DOHH2 (cell line): ENCODE measurements around the gene RSAD2.
A peak's percentile ranks its signal among the peaks of the same experiment; 100 is the strongest.

ENCODE experiments used
- H3F3A ChIP-seq: fragments of 200-600 bp; sonication (generic), shearing (Covaris generic); 2 replicates; pipeline ENCODE4 v1.6.0; 2016; ENCODE audit warnings: antibody characterized with exemption, mild to moderate bottlenecking; ENCODE audit not compliant: control insufficient read depth, insufficient read depth
- H3K27ac ChIP-seq: fragments of 200-600 bp; sonication (generic); 2 replicates; pipeline ENCODE4 v1.5.1; 2014; ENCODE audit warnings: low read depth, mild to moderate bottlenecking, low read length, moderate library complexity
- H3K27me3 ChIP-seq: fragments of 200-600 bp; sonication (generic); 2 replicates; pipeline ENCODE4 v1.6.1; 2014; ENCODE audit warnings: mild to moderate bottlenecking, low read length, mixed read lengths; ENCODE audit not compliant: control insufficient read depth
- H3K36me3 ChIP-seq: fragments of 200-600 bp; sonication (generic); 2 replicates; pipeline ENCODE4 v1.6.1; 2014; ENCODE audit warnings: mild to moderate bottlenecking, low read length, moderate library complexity, mixed read lengths; ENCODE audit not compliant: control insufficient read depth
- H3K4me1 ChIP-seq: fragments of 200-600 bp; sonication (generic); 2 replicates; pipeline ENCODE4 v1.6.1; 2014; ENCODE audit warnings: mild to moderate bottlenecking, low read length, mixed read lengths; ENCODE audit not compliant: control insufficient read depth
- H3K4me2 ChIP-seq: fragments of 200-600 bp; sonication (generic); 2 replicates; pipeline ENCODE4 v1.6.0; 2014; ENCODE audit warnings: mild to moderate bottlenecking, low read length, moderate library complexity
- H3K4me3 ChIP-seq: fragments of 200-600 bp; sonication (generic); 2 replicates; pipeline ENCODE4 v1.5.1; 2014; ENCODE audit warnings: mild to moderate bottlenecking, low read length, mixed read lengths
- H3K79me2 ChIP-seq: fragments of 200-600 bp; sonication (generic); 2 replicates; pipeline ENCODE4 v1.6.1; 2014; ENCODE audit warnings: mild to moderate bottlenecking, low read length, mixed read lengths; ENCODE audit not compliant: control insufficient read depth
- H3K9me2 ChIP-seq: fragments of 200-600 bp; sonication (generic); replicated peaks from 2 replicates; pipeline ENCODE4 v1.6.1; 2014; ENCODE audit warnings: mild to moderate bottlenecking, low read length, mixed read lengths; ENCODE audit not compliant: control insufficient read depth
- H3K9me3 ChIP-seq: fragments of 200-600 bp; sonication (generic); 2 replicates; pipeline ENCODE4 v1.6.1; 2014; ENCODE audit warnings: antibody characterized with exemption, low read length, mixed read lengths; ENCODE audit not compliant: control insufficient read depth, insufficient read depth
- H4K20me1 ChIP-seq: fragments of 200-600 bp; sonication (generic); 2 replicates; pipeline ENCODE4 v1.6.0; 2014; ENCODE audit warnings: low read depth, mild to moderate bottlenecking, antibody characterized with exemption, low read length, moderate library complexity; ENCODE audit not compliant: control insufficient read depth, insufficient read depth
- CTCF ChIP-seq: fragments of 200-600 bp; sonication (generic); IDR thresholded peaks from one replicate; pipeline ENCODE4 v1.5.1; 2014; ENCODE audit warnings: antibody characterized with exemption, mild to moderate bottlenecking, low read depth, low read length; ENCODE audit not compliant: poor library complexity, severe bottlenecking
- EZH2phosphoT487 ChIP-seq: fragments of 200-600 bp; sonication (generic); IDR thresholded peaks from 2 replicates; pipeline ENCODE4 v1.6.1; 2017; ENCODE audit warnings: borderline replicate concordance, mild to moderate bottlenecking, antibody characterized with exemption, low read length, moderate library complexity, mixed read lengths

RSAD2 gene

GRCh38 chr2:6865346-6866274 lies 12.0 kb upstream of the RSAD2 start, which contains the start of gene CMPK2:
Gene CMPK2, minus strand, starts transcription at chr2:6865907. Its CDS starts 211 bp downstream, at chr2:6865696.
- H3K27ac ChIP-seq, result no peak within 1 kb of the TSS
- no peaks in the 10 kb centered on the region for H3K9me2 ChIP-seq
- 0 out of 2 replicates have a peak, but pooled peaks cover 2% of the 10 kb centered on the region for H3K27me3 ChIP-seq
- H3K4me1 ChIP-seq, result peaks cover 17% of the 10 kb centered on the region
- no peaks in the 10 kb centered on the region for H3K79me2 ChIP-seq
- TF ChIP-seq CTCF, result no peak
- no peak for TF ChIP-seq EZH2phosphoT487
- peaks cover 5% of the 10 kb centered on the region; the same call in 1 of the 2 replicates for H3F3A ChIP-seq
- H3K4me2 ChIP-seq, result peak within 1 kb of the TSS; percentile 86
- H3K36me3 ChIP-seq, result no peaks in the 10 kb centered on the region
- peak within 1 kb of the TSS; percentile 81 for H3K4me3 ChIP-seq
- H4K20me1 ChIP-seq, result no peaks in the 10 kb centered on the region
- H3K9me3 ChIP-seq, result peaks cover 2% of the 10 kb centered on the region; the same call in 1 of the 2 replicates

- Histone ChIP-seq H3K4me2 (peak overlapping the region; percentile 86), H3K9me3 (no peaks in the 10 kb centered on the region), H3K36me3 (no peaks in the 10 kb centered on the region), H3K9me2 (no peaks in the 10 kb centered on the region), H4K20me1 (no peaks in the 10 kb centered on the region), H3K79me2 (no peaks in the 10 kb centered on the region), H3K27ac (no peak overlapping the region), H3K4me3 (peak overlapping the region; percentile 81), H3K27me3 (0 out of 2 replicates have a peak, but pooled peaks cover 2% of the 10 kb centered on the region), H3F3A (peaks cover 5% of the 10 kb centered on the region; the same call in 1 of the 2 replicates), H3K4me1 (peaks cover 17% of the 10 kb centered on the region)
- TF ChIP-seq CTCF (peak; percentile 71), EZH2phosphoT487 (no peak)
These were observed 11.3 kb upstream of the RSAD2 start for GRCh38 chr2:6866275-6866671.

GRCh38 chr2:6866982-6867381 lies 10.6 kb upstream of the RSAD2 start:
- TF ChIP-seq EZH2phosphoT487, result no peak
- no peak for TF ChIP-seq CTCF
- Histone ChIP-seq H3K4me3 (no peak overlapping the region), H3K27me3 (0 out of 2 replicates have a peak, but pooled peaks cover 2% of the 10 kb centered on the region), H4K20me1 (no peaks in the 10 kb centered on the region), H3K4me2 (peak overlapping the region; percentile 86; the same call in 1 of the 2 replicates), H3K79me2 (no peaks in the 10 kb centered on the region), H3F3A (peaks cover 5% of the 10 kb centered on the region; the same call in 1 of the 2 replicates), H3K27ac (no peak overlapping the region), H3K4me1 (peaks cover 22% of the 10 kb centered on the region), H3K9me3 (no peaks in the 10 kb centered on the region), H3K36me3 (no peaks in the 10 kb centered on the region), H3K9me2 (no peaks in the 10 kb centered on the region)
